ENCODE results near the gene DIS3L2.

The DIS3L2 gene

GRCh38 chr2:232339121-232340081, 377.9 kb downstream of the DIS3L2 start:
- no peak for DNase-seq

GRCh38 chr2:232340171-232340935, 378.8 kb downstream of the DIS3L2 start:
- no peak for DNase-seq

DNA sequence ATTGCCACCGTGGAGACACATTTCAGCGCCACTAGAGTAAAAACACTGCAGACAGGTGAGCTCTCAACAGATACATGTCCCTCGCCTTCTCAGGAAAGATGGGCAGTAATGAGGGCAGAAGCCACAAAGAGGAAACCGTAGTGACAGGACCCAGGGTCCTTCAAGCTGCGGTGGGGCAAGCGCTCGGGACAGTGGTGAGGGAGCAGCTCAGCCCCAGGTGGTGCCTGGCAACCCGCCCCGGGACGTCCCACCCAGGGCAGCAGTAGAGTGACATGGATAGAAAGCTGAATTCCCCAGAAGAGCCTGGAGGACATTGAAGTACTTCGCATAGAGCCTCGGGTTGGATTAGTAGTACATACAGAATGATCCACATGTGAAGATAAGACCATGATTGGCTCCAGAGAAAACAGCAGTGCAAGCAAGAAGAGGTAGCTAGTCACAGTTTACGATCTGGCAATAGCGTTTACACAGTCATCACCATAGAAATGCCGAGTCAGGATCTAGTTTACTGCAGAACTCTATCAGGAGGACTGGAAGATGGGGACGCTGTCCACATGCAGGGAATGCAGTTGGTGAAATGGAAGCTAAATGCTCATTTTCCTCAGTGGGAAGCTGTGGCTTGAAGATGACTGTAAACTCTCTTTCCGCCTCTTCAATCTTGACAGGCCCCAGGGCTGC, 379.7 kb downstream of the DIS3L2 start:
- no peak for DNase-seq

GRCh38 chr2:232341739-232342126, 380.2 kb downstream of the DIS3L2 start:
- DNase-seq: no peak

DNA sequence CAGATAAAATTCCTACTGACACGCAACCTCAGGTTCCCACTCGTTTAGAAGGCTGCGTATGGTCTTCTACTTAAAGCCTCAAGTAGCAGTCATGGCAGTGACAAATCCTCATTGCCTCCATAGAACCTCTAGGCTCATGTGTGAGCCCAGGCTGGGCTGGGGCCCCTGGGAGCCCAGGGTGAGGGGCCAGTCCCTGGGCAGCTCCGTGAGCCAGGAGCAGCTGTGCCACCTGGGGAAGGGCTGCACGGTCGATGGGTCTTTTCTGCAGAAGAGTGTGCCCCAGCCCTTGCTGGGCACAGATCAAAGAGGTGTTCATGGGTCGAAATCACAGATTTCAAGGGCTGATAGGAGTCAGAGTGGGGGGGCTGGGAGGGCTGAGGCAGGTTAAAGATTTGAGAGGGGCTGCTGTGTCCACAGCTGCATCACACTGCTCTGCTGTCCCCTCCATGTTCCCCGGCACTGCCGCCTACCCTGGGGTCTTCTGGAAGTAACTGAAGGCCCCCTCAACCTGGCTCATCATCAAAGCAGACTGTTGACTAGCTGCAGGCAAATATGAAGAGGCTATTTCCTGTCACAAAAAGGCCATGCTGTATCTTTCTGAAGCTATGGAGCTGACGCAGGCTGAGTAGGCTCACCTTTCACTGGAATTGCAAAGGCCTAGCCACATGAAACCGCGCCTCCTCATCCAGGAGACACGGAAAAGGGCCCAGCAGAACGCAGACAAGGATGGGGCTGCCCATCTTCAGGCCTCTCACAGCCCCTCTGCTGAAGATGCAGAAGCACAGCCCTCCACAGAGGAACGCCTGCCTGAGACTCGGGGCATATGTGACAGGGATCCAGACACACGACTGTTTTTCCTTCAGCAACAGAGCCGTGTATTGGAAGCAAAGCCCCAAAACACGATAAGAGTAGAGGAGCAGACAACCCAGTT, 381.4 kb downstream of the DIS3L2 start:
- no peak for DNase-seq

DNA sequence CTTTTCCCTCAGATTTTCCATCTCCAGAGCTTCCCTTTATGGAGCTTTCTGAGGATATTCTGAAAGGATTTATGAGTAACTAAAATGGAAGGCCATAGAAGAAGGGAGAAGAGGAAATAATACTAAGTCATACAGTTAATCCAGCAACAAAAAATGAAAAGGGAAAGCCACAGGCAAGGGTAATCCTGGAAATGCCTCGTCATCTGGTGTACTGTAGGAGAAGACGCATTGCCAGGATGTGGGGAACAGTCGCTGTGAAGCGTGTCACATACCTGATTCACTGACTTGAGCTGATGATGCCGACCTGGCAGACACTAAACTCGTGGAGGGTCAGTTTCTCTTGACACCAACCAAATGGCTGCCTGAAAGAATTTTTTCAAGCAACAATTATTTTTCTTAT, 382.3 kb downstream of the DIS3L2 start:
- DNase-seq: no peak

DNA sequence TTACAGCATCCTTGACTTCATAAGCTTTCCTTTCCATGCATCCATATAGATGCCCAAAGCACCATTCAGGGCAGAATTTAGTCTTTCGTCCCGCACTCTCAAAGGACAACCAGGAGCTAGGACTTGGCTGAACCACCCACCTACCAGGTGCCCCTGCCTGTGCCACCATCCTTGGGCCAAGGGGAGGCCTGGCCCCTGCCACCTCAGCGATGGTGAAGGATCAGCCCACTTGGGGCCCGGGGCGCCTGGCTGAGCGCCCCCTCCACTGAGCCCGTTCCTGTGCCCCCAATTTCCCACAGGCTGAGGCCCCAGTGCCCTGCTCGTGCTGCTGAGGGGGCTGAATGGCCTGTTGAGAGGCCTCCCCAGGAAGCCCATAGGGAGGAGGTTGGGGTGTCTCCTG, 383.7 kb downstream of the DIS3L2 start:
- no peak for DNase-seq

- DNase-seq: no peak
Observed at GRCh38 chr2:232347369-232347768, 385.9 kb downstream of the DIS3L2 start.

DNA sequence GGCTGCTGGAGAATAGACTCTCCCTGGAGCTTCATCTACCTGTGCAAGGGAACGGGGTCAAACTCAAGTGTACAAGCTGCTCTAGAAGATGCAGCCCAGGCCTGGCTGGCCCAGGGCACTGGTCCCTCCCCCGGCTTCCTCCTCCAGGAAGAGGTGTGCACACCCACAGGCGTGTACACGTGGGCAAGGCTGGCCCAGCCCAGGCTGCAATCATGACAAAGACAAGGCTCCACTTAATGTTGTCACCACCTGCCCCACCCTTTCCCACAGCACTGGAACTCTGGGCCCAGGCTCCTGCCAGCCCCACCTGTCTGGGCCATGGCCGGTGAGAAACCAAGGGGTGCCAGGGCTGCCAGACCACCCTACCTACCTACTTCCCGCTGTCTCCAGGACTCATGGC, 387.4 kb downstream of the DIS3L2 start:
- no peak for DNase-seq

- DNase-seq: no peak
Observed at GRCh38 chr2:232349546-232349945, 388.0 kb downstream of the DIS3L2 start.

GRCh38 chr2:232349946-232350635, 388.6 kb downstream of the DIS3L2 start:
- DNase-seq: no peak

DNA sequence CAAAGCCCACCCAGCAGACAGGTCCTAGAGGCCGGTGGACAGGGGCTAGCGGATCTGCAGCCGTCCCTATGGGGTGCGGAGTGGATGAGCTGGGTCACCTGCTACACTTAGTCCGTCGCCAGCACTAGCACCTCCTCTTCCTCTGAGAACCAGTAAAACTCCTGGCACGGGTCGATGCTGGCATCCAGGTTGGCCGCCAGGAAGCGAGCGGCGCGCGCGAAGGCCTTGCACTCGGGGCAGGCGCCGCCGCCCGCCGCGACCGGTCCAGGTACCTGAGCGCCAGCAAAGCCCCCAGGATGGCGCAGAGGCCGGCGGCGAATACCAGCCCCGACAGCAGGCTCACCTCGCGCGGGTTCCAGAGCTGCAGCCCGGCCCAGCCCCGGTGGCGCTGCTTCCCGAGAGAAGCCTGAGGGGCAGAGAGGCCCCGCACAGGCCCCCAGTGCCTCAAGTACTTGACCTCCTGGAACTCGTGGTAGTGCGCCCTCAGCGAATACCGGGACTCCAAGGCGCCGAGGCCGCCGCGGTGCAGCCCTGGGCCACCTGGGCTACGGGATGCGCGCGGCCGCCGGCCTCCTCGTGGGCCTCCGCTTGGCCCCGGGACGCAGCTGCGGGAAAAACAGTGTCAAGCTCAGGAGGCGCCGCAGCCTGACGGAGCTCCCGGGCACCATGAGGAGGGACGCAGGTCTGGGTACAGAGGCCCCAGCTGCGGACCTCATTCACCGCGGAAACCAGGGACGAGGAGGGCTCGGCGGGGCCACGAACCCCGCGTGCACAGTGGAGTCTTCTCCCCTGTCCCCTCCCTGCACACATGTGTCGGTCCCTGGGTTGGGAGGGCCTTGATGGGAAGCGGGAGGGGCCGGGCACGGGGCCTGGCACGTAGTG, 389.5 kb downstream of the DIS3L2 start:
- no peak for DNase-seq

GRCh38 chr2:232351686-232352510, 390.4 kb downstream of the DIS3L2 start:
- no peak for DNase-seq

DNA sequence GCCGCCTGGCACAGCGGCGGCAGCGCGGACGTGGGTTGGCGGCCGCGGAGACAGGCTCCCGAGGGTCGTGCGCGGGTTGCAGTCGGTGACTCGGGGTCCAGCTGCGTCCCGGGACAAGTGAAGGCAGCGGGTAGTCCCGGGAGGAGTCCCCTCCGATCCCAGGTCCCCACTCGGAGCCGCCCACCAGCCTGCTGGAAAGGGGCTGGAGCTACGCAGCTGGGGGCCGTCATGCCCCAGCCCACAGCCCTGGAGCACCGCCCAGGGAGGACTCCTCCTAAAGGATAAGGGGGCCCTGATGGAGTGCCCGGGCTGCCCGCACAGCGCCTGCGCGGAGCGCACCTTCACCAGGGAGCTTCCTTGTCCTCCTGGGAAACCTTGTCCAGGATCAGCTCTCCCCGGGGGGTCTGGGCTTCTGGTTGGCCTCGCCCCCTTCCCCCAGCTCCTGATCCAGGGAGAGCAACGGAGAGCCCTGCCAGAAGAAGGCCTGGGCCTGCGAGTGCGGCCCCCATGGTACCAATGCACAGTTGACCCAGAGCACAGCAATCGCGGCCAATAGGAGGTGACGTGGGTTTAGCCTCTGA, 391.1 kb downstream of the DIS3L2 start:
- DNase-seq: no peak

DNA sequence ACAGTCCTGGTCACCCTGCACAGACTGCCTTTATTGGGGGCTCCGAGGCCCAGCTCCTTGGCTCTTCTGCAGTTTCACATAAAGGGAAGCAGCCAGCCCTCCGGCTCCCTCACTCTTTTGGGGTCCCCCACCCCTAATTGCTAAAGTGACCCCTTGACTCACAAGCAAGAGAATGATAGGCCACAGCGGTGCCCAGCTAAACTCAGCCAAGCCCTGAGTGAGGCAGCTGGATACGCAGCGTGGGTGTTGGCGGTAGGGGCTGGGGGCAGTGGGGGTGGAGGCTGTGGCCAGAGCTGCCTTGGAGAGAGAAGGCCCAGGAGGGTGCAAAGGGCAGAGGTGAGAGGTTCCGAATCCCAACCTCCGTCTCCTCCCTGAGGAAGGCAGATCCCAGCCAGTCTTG, 391.6 kb downstream of the DIS3L2 start:
- no peak for DNase-seq

DNA sequence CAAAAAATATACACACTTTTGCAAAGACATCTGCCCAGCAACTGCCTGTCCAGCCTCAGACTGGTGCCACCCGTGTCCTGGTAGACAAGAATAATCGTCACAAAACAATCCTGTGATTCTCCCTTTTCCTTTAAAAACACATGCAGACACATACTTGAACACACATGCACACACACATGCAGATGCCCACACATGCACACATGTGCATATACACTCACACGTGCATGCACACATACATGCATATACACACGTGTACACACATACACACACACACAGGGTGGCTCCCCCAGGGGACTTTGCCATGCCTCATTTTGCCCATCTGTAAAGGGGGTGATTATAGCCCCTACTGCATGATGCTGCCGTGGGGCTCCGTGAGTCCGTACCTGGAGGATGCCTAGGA, 392.1 kb downstream of the DIS3L2 start:
- DNase-seq: no peak

DNA sequence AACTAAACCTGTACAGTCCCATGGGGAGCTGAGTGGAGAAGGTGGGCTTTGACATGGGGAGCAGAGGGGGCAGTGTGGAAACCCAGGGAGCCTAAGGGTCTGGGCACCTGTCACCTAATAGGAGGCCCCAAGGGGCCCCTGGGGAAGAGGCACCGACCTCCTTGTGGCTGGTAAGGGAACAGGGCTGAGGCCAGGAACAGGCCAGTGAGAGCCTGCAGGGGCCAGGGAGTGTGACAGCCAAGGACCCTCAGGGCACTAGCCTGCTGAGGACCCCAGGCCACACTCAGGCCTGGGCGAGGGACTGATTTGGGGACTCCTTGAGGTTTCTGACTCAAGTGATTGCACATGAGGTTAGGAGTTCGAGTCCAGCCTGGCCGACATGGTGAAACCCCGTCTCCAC, 392.6 kb downstream of the DIS3L2 start:
- no peak for DNase-seq

- no peak for DNase-seq
Observed at GRCh38 chr2:232361646-232362045, 400.1 kb downstream of the DIS3L2 start.

GRCh38 chr2:232362174-232362900, 400.8 kb downstream of the DIS3L2 start:
- DNase-seq: no peak
